Measurements from ENCODE around the gene PTCD2. TPM values are rescaled to one million over a fixed set of nuclear protein-coding genes. Genes with fewer than 3 reads are reported as not detected.

Gene PTCD2
- total and polyA plus RNA-seq, 2 of the 8 experiments (the other 6 are each of a cell fraction or from before 2014, with no cell fraction given), result 7.3 to 15.4 TPM

- Histone ChIP-seq H3K18ac (ENCODE audit: extremely low read depth, low read length) (no peak overlapping the region), H3K23me2 (ENCODE audit: low read depth, low read length) (no peaks in the 10 kb centered on the region), H3K23ac (ENCODE audit: insufficient read length) (no peak overlapping the region), H3K9me3 (ENCODE audit: insufficient read depth in 2 of 2, low read depth in 1 of 2, low read length in 1 of 2) (no peaks in the 10 kb centered on the region), H3K36me3 (ENCODE audit: control insufficient read depth in 2 of 4, insufficient read depth in 4 of 4, low read length in 3 of 4) (peaks cover 0 to 38% (median 9%) of the 10 kb centered on the region in 4 experiments; a peak in 4 of 8 replicates), H2AFZ (ENCODE audit: low read length) (no peak overlapping the region), H2BK20ac (ENCODE audit: low read length) (no peak overlapping the region), H3K14ac (ENCODE audit: insufficient read length) (no peak overlapping the region), H2BK12ac (ENCODE audit: low read depth, low read length) (no peak overlapping the region), H2BK5ac (ENCODE audit: low read depth, low read length) (no peak overlapping the region), H4K20me1 (replicated peaks in 1 of 2; ENCODE audit: control insufficient read depth in 1 of 2, insufficient read depth in 2 of 2, low read length in 2 of 2) (no peaks in the 10 kb centered on the region), H3K4me3 (ENCODE audit: extremely low read depth in 1 of 4, insufficient read depth in 2 of 4, low read depth in 3 of 4, low read length in 4 of 4) (no peak overlapping the region), H3K79me1 (ENCODE audit: low read depth, low read length) (no peaks in the 10 kb centered on the region), H4K8ac (ENCODE audit: extremely low read depth, insufficient read depth, low read length) (no peak overlapping the region), H3K9ac (replicated peaks in 1 of 4; ENCODE audit: extremely low read depth in 1 of 4, low read depth in 3 of 4, low read length in 3 of 4) (no peak overlapping the region), H3K4ac (replicated peaks; ENCODE audit: insufficient read length, low read depth, low read length) (no peak overlapping the region), H3K27ac (ENCODE audit: low read depth, low read length) (no peak overlapping the region), H3K4me2 (ENCODE audit: insufficient read depth in 1 of 2, low read depth in 2 of 2, low read length in 2 of 2) (no peak overlapping the region), H3K27me3 (replicated peaks in 1 of 4; ENCODE audit: control insufficient read depth in 3 of 4, extremely low read depth in 1 of 4, insufficient read depth in 3 of 4, low read length in 3 of 4) (no peaks in the 10 kb centered on the region), H3K79me2 (ENCODE audit: control insufficient read depth in 1 of 2, insufficient read depth in 2 of 2, low read length in 2 of 2) (no peaks in the 10 kb centered on the region), H2BK120ac (replicated peaks; ENCODE audit: low read depth, low read length) (no peak overlapping the region), H4K91ac (replicated peaks; ENCODE audit: insufficient read length, low read length) (no peak overlapping the region), H3K56ac (replicated peaks; ENCODE audit: insufficient read length, low read depth, low read length) (no peak overlapping the region), H4K5ac (ENCODE audit: insufficient read length, low read depth, low read length) (no peak overlapping the region), H2BK15ac (ENCODE audit: low read length) (no peak overlapping the region), H3K4me1 (replicated peaks in 1 of 4; ENCODE audit: control insufficient read depth in 3 of 4, insufficient read depth in 4 of 4, low read length in 3 of 4) (peaks cover 0 to 5% (median 1%) of the 10 kb centered on the region in 4 experiments; a peak in 2 of 7 replicates), H2AK5ac (ENCODE audit: low read depth, low read length) (no peak overlapping the region)
- WGBS, 2 experiments (ENCODE audit: extremely low coverage in 1 of 2, insufficient coverage in 1 of 2, insufficient read length in 1 of 2, insufficient replicate concordance in 2 of 2, low coverage in 1 of 2, low lambda C conversion rate in 2 of 2, missing lambda C conversion rate in 1 of 2), result 88% methylated on average over 6 of the region's 6 CpGs; no CpG with 5 or more reads in 1 of the 2 experiments
- POLR2A ChIA-PET (ENCODE audit: partially characterized antibody), result interaction anchor here (1.5 kb wide), 1 partner anchor 10 kb away, joined by 3 read pairs; no protein-coding TSS in a partner anchor
- DNase-seq (ENCODE audit: low read depth in 1 of 2, low spot score in 2 of 2), result no peak
- FAIRE-seq, result no peak
- CTCF ChIA-PET (ENCODE audit: partially characterized antibody), result no interaction called here
Observed at GRCh38 chr5:72290356-72291133, 29.6 kb upstream of the PTCD2 start.

Data from H1 (cell line).